GM23338 (cell line): ENCODE results near the gene LENG9.

Experiments
- EZH2 ChIP-seq: fragments of 200-600 bp; sonication (generic); IDR thresholded peaks from one replicate; pipeline ENCODE4 v1.8.0; 2017; ENCODE audit warnings: antibody characterized with exemption, mild to moderate bottlenecking, low read depth; ENCODE audit not compliant: unreplicated experiment
- EZH2phosphoT487 ChIP-seq: fragments of 200-600 bp; sonication (generic); IDR thresholded peaks from one replicate; pipeline ENCODE4 v1.8.1; 2018; ENCODE audit warnings: antibody characterized with exemption; ENCODE audit not compliant: unreplicated experiment
- POLR2AphosphoS5 ChIP-seq: IDR thresholded peaks from 2 replicates; pipeline ENCODE4 v1.6.1; 2016; ENCODE audit warnings: antibody characterized with exemption, low read depth
- TF ChIP-seq, protein P1 (sequence below), 2 experiments: fragments of 200-600 bp in 1 of 2; sonication (generic) in 1 of 2; conservative IDR thresholded peaks; 2 replicates each; pipeline versions ENCODE4 v1.5.1 to v1.6.1; 2016 to 2017; ENCODE audit warnings: antibody characterized with exemption in 2 of 2, low read depth in 2 of 2, mild to moderate bottlenecking in 2 of 2, moderate library complexity in 1 of 2

DNA sequence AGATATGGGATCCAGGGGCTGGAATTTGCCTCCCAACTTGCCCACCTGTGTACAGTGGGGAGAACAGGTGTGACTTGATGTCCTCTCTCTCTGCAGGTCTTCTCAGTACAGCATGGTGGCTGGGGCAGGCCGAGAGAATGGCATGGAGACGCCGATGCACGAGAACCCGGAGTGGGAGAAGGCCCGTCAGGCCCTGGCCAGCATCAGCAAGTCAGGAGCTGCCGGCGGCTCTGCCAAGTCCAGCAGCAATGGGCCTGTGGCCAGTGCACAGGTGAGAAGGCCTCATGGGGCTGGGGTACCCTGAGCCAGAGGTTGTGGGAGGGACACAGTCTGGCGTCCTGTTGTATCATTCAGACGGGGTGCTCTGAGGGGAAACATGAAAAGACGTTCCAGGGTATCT, 11.6 kb downstream of the LENG9 start:
- TF ChIP-seq, protein P1, sequence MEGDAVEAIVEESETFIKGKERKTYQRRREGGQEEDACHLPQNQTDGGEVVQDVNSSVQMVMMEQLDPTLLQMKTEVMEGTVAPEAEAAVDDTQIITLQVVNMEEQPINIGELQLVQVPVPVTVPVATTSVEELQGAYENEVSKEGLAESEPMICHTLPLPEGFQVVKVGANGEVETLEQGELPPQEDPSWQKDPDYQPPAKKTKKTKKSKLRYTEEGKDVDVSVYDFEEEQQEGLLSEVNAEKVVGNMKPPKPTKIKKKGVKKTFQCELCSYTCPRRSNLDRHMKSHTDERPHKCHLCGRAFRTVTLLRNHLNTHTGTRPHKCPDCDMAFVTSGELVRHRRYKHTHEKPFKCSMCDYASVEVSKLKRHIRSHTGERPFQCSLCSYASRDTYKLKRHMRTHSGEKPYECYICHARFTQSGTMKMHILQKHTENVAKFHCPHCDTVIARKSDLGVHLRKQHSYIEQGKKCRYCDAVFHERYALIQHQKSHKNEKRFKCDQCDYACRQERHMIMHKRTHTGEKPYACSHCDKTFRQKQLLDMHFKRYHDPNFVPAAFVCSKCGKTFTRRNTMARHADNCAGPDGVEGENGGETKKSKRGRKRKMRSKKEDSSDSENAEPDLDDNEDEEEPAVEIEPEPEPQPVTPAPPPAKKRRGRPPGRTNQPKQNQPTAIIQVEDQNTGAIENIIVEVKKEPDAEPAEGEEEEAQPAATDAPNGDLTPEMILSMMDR (conservative IDR thresholded peaks at IDR 0.05; ENCODE audit: low read depth in 2 of 2) = no peak
- no peak for TF ChIP-seq POLR2AphosphoS5
- TF ChIP-seq EZH2phosphoT487 = no peak
- TF ChIP-seq EZH2 = no peak
